RWPE2 (cell line): ENCODE data around the gene KLF17.

ENCODE experiments used
- ATAC-seq: fragments of 200-7000 bp; cut with Tn5 transposase; 3 replicates; pipeline ENCODE4 v1.9.1; 2021; ENCODE audit warnings: low read depth
- DNase-seq: peaks from one replicate; pipeline ENCODE4 v3.0.0-alpha.2; 2020; ENCODE audit warnings: low spot score
- H3K27ac ChIP-seq: fragments of 450-650 bp; 2 replicates; pipeline ENCODE4 v1.5.1; 2017; ENCODE audit warnings: mild to moderate bottlenecking; ENCODE audit not compliant: poor library complexity, severe bottlenecking
- H3K27me3 ChIP-seq: fragments of 250-450 bp; sonication (Bioruptor Pico); 2 replicates; pipeline ENCODE4 v1.5.1; 2021; ENCODE audit warnings: mild to moderate bottlenecking, moderate library complexity; ENCODE audit not compliant: insufficient read depth, poor library complexity, severe bottlenecking
- H3K36me3 ChIP-seq: fragments of 250-450 bp; sonication (Bioruptor Pico); 2 replicates; pipeline ENCODE4 v1.5.1; 2020; ENCODE audit warnings: low read depth, mild to moderate bottlenecking, moderate library complexity
- H3K4me1 ChIP-seq: fragments of 250-450 bp; sonication (Bioruptor Pico); 2 replicates; pipeline ENCODE4 v1.5.1; 2021; ENCODE audit warnings: mild to moderate bottlenecking, moderate library complexity; ENCODE audit not compliant: insufficient read depth, poor library complexity, severe bottlenecking
- H3K4me3 ChIP-seq: fragments of 250-450 bp; sonication (Bioruptor Pico); 2 replicates; pipeline ENCODE4 v1.5.1; 2021; ENCODE audit warnings: mild to moderate bottlenecking, moderate library complexity; ENCODE audit not compliant: severe bottlenecking
- H3K9me3 ChIP-seq: fragments of 250-450 bp; sonication (Bioruptor Pico); 2 replicates; pipeline ENCODE4 v1.5.1; 2021; ENCODE audit warnings: mild to moderate bottlenecking, moderate library complexity; ENCODE audit not compliant: severe bottlenecking
- CTCF ChIP-seq: fragments of 450-650 bp; IDR thresholded peaks from one replicate; pipeline ENCODE4 v1.5.1; 2017; ENCODE audit warnings: mild to moderate bottlenecking, moderate library complexity; ENCODE audit not compliant: poor library complexity, severe bottlenecking

The KLF17 gene

DNA sequence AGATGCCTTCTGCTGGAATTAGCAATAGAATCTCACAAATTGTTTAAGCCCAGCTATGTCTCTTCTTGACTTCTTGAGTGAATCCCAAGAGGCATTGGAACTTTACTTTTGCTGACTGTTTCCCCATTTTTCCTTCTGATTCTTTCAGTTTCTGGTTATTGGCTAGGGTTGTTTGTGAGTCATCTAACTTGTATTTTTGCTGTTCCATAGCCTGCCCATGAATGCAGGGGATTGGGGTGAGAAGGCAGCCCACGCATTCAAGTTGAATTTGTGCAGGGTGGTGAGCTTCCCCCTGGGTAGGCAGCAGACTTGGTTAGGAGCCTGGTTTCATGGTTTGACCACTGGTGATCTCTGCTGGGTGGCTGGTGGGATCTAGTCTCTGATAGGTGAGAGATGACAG is 10.4 kb upstream of the KLF17 start:
- no peaks in the 10 kb centered on the region for H3K4me1 ChIP-seq
- no peak for DNase-seq
- no peaks in the 10 kb centered on the region for H3K9me3 ChIP-seq

GRCh38 chr1:44108971-44109370 is 9.7 kb upstream of the KLF17 start:
- Histone ChIP-seq H3K27me3 (no peaks in the 10 kb centered on the region), H3K4me3 (no peak overlapping the region), H3K9me3 (no peaks in the 10 kb centered on the region), H3K36me3 (no peaks in the 10 kb centered on the region), H3K27ac (no peak overlapping the region), H3K4me1 (no peaks in the 10 kb centered on the region)
- ATAC-seq (no peak), DNase-seq (no peak)
- TF ChIP-seq CTCF: no peak

More for the DNA sequence above, 10.4 kb upstream of the KLF17 start:
- Histone ChIP-seq H3K27ac (no peak overlapping the region), H3K4me3 (no peak overlapping the region), H3K36me3 (no peaks in the 10 kb centered on the region), H3K27me3 (no peaks in the 10 kb centered on the region)
- no peak for TF ChIP-seq CTCF
- no peak for ATAC-seq

DNA sequence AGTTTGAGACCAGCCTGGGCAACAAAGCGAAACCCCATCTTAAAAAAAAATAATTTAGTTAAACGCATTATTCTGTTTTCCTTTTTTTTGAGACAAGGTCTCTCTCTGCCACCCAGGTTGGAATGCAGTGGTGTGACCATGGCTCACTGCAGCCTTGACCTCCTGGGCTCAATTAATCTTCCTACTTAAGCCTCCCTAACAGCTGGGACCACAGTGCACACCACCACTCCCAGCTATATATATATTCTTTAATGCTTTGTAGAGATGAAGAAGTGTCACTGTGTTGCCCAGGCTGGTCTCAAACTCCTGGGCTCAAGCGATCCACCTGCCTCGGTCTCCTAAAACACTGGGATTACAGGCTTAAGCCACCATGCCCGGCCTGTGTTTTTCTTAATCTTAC is 7.7 kb upstream of the KLF17 start:
- no peak for ATAC-seq
- H3K27ac ChIP-seq: no peak overlapping the region
- H3K9me3 ChIP-seq: no peaks in the 10 kb centered on the region
- H3K36me3 ChIP-seq: no peaks in the 10 kb centered on the region
- DNase-seq: no peak
- H3K4me3 ChIP-seq: no peak overlapping the region
- no peaks in the 10 kb centered on the region for H3K27me3 ChIP-seq
- no peak for TF ChIP-seq CTCF
- H3K4me1 ChIP-seq: no peaks in the 10 kb centered on the region

DNA sequence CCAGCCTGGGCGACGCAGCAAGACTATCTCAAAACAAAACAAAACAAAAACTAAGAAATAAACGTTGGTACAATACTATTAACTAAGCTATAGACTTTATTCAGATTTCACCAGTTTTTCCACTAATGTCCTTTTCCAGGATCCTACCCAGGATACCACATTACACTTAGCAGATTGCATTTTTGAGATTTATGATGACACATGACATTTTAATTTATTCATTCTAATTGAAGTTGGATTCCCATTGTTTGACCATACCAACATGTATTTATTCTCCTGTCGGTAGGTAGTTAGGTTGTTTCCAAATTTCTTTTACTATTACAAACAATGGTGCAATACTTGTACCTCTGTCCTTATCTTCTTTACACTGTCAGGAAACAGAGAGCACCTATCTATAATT is 6.8 kb upstream of the KLF17 start:
- H3K36me3 ChIP-seq: no peaks in the 10 kb centered on the region
- ATAC-seq (no peak), DNase-seq (no peak)
- H3K4me3 ChIP-seq: no peak overlapping the region
- no peak overlapping the region for H3K27ac ChIP-seq
- H3K9me3 ChIP-seq: no peaks in the 10 kb centered on the region
- H3K4me1 ChIP-seq: no peaks in the 10 kb centered on the region
- no peaks in the 10 kb centered on the region for H3K27me3 ChIP-seq
- no peak for TF ChIP-seq CTCF

DNA sequence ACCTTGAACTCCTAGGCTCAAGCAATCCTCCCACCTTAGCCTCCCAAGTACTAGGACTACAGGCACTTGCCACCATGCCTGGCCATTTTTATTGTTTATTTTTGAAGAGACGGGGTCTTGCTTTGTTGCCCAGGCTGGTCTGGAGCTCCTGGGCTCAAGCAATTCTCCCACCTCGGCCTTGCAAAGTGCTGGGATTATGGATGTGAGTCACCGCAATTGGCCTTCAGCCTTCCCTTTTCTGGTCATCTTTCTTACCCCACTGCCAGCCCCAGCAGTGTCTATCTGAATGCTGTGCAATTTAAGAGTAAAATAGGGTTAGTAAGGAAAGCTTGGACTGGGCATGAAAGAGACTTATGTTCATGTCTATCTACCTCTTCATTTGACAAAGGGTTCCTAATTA is 6.1 kb upstream of the KLF17 start:
- no peak for DNase-seq
- no peaks in the 10 kb centered on the region for H3K36me3 ChIP-seq
- H3K27ac ChIP-seq: no peak overlapping the region
- H3K27me3 ChIP-seq: no peaks in the 10 kb centered on the region
- no peak for ATAC-seq
- no peaks in the 10 kb centered on the region for H3K4me1 ChIP-seq
- no peak overlapping the region for H3K4me3 ChIP-seq
- H3K9me3 ChIP-seq: no peaks in the 10 kb centered on the region
- TF ChIP-seq CTCF: no peak
